Suprapubic skin (tissue), 4 donors: ENCODE results near the gene LPXN. TPM values are rescaled to one million over a fixed set of nuclear protein-coding genes. Genes with fewer than 3 reads are reported as not detected.

ENCODE experiments used
- DNase-seq, 2 donors: peaks; one replicate each; pipeline ENCODE4 v3.0.0-alpha.2; 2019; ENCODE audit warnings: low spot score in 2 of 2
- H3K27ac ChIP-seq: fragments of 200-600 bp; sonication (generic); one replicate; pipeline ENCODE4 v1.5.1; 2019
- H3K27me3 ChIP-seq: fragments of 200-600 bp; sonication (generic); one replicate; pipeline ENCODE4 v1.5.1; 2019
- H3K36me3 ChIP-seq: fragments of 200-600 bp; sonication (generic); one replicate; pipeline ENCODE4 v1.5.1; 2019
- H3K4me1 ChIP-seq: fragments of 200-600 bp; sonication (generic); one replicate; pipeline ENCODE4 v1.5.1; 2019
- H3K4me3 ChIP-seq: fragments of 200-600 bp; sonication (generic); one replicate; pipeline ENCODE4 v1.5.1; 2019; ENCODE audit warnings: mild to moderate bottlenecking
- H3K9me3 ChIP-seq: fragments of 200-600 bp; sonication (generic); one replicate; pipeline ENCODE4 v1.5.1; 2019
- CTCF ChIP-seq, 2 donors: fragments of 200-600 bp in 1 of 2; fragments of 450-650 bp in 1 of 2; sonication (generic) in 1 of 2; IDR thresholded peaks; one replicate each; pipeline ENCODE4 v1.5.1; 2016 to 2019; ENCODE audit warnings: antibody characterized with exemption in 2 of 2, mild to moderate bottlenecking in 1 of 2, moderate library complexity in 1 of 2
- EP300 ChIP-seq: sonication (generic); formaldehyde crosslinking; IDR thresholded peaks from one replicate; pipeline ENCODE4 v1.6.1; 2017; ENCODE audit warnings: antibody characterized with exemption
- POLR2A ChIP-seq, 2 donors: fragments of 450-650 bp; IDR thresholded peaks; one replicate each; pipeline ENCODE4 v1.6.1; 2017; ENCODE audit warnings: antibody characterized with exemption in 2 of 2, mild to moderate bottlenecking in 2 of 2, moderate library complexity in 2 of 2
- POLR2AphosphoS5 ChIP-seq, 3 donors: sonication (generic); formaldehyde crosslinking; IDR thresholded peaks; one replicate each; pipeline ENCODE4 v1.6.1; 2017; ENCODE audit warnings: antibody characterized with exemption in 3 of 3
- WGBS: methylation state at CpG from one replicate; pipeline ENCODE4 v1.1.5; 2018; 5-methylcytosine and 5-hydroxymethylcytosine counted together
- total RNA-seq, 4 donors: library from RNA; depleted of rRNA; stranded (reverse); fragments of >200 nt; gene quantifications; one replicate each; pipeline ENCODE4 v1.1.0, GENCODE V29; 2016

The LPXN gene
- total RNA-seq, 4 donors from 2014 or later: 2.9 to 5.5 (median 4.0) TPM

DNA sequence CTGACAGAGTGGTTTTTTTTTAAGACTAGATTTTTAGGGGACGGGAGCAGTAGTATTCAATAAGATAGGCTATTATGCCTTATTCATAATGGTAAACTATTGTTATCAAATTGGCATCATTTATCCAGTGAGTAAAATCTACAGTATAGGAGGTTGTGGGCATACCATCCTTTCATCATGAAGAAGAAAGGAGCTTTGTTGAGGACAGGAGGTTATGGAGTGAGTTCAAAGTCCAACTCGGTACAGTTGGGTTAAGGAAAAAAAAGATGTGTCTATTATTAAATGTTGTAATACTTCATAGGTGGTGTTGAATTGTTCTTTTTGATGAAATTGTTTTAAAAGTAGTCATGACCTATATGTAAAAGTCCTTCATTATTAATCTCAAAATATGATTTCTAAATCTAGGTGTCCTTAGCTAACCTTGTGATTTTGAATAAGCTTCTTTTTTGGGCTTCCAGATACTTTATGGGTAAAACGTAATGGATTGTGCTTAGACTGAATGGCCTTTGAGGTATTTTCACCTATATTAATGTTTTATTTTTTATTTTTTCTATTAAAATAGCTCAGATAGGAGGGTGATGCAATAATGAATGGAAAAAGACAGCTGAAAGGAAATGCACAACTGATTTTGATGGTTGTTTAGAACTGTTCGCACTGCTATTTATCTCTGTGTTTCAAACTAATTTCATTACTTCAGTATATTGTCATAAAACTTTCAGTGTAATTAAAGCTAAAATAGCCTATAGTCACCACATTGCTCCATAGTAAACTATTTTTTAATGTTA, 31.5 kb upstream of the LPXN start:
- peaks cover 5% of the 10 kb centered on the region for H3K4me1 ChIP-seq
- no peak for DNase-seq
- no peak overlapping the region for H3K27ac ChIP-seq
- 91% methylated on average over 4 of the region's 4 CpGs for WGBS
- peaks cover 24% of the 10 kb centered on the region for H3K36me3 ChIP-seq
- no peak for TF ChIP-seq POLR2A (IDR thresholded peaks at IDR 0.05)
- no peak for TF ChIP-seq EP300
- no peak for TF ChIP-seq POLR2AphosphoS5 (IDR thresholded peaks at IDR 0.05)
- no peak for TF ChIP-seq CTCF (IDR thresholded peaks at IDR 0.05)
- H3K4me3 ChIP-seq: no peak overlapping the region
- H3K27me3 ChIP-seq: no peaks in the 10 kb centered on the region
- H3K9me3 ChIP-seq: no peaks in the 10 kb centered on the region

GRCh38 chr11:58600510-58600909, 24.9 kb upstream of the LPXN start:
- Histone ChIP-seq H3K27me3 (no peaks in the 10 kb centered on the region), H3K9me3 (no peaks in the 10 kb centered on the region), H3K36me3 (no peaks in the 10 kb centered on the region), H3K27ac (no peak overlapping the region), H3K4me3 (no peak overlapping the region), H3K4me1 (peaks cover 3% of the 10 kb centered on the region)
- DNase-seq: no peak
- no peak for TF ChIP-seq POLR2AphosphoS5 (IDR thresholded peaks at IDR 0.05)
- no peak for TF ChIP-seq CTCF (IDR thresholded peaks at IDR 0.05)
- TF ChIP-seq EP300: no peak
- no peak for TF ChIP-seq POLR2A (IDR thresholded peaks at IDR 0.05)
- 92% methylated on average over 2 of the region's 2 CpGs for WGBS

GRCh38 chr11:58597486-58598144, 22.0 kb upstream of the LPXN start:
- no peaks in the 10 kb centered on the region for H3K27me3 ChIP-seq
- TF ChIP-seq POLR2A (IDR thresholded peaks at IDR 0.05) (no peak), POLR2AphosphoS5 (IDR thresholded peaks at IDR 0.05) (no peak), EP300 (no peak)
- H3K4me1 ChIP-seq: peaks cover 10% of the 10 kb centered on the region
- no peaks in the 10 kb centered on the region for H3K36me3 ChIP-seq
- H3K4me3 ChIP-seq: no peak overlapping the region
- DNase-seq: no peak
- WGBS: 79% methylated on average over 3 of the region's 3 CpGs
- no peak overlapping the region for H3K27ac ChIP-seq
- H3K9me3 ChIP-seq: no peaks in the 10 kb centered on the region

DNA sequence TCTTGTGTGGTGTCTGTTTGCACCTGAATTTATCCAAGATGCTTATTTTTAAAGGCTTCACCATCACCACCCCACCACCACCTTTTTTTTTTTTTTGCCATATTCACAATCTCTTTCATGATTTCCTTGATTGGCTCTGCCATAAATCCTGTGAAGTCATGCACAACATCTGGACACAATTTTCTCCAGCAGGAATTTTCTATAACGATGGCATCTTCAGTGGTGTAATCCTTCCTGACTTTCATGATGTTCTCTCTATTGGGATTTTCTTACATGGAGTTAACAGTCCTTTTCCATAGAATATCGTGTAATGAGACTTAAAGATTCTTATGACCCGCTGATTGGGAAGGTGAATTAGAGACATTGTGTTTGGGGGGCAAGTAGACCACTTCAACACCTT, 21.0 kb upstream of the LPXN start:
- Histone ChIP-seq H3K27ac (no peak overlapping the region), H3K36me3 (no peaks in the 10 kb centered on the region), H3K4me3 (no peak overlapping the region), H3K4me1 (peaks cover 10% of the 10 kb centered on the region), H3K9me3 (no peaks in the 10 kb centered on the region), H3K27me3 (no peaks in the 10 kb centered on the region)
- no peak for DNase-seq
- WGBS: 78% methylated on average over 3 of the region's 3 CpGs
- no peak for TF ChIP-seq POLR2AphosphoS5 (IDR thresholded peaks at IDR 0.05)
- TF ChIP-seq POLR2A (IDR thresholded peaks at IDR 0.05): no peak
- TF ChIP-seq CTCF (IDR thresholded peaks at IDR 0.05): no peak
- no peak for TF ChIP-seq EP300

DNA sequence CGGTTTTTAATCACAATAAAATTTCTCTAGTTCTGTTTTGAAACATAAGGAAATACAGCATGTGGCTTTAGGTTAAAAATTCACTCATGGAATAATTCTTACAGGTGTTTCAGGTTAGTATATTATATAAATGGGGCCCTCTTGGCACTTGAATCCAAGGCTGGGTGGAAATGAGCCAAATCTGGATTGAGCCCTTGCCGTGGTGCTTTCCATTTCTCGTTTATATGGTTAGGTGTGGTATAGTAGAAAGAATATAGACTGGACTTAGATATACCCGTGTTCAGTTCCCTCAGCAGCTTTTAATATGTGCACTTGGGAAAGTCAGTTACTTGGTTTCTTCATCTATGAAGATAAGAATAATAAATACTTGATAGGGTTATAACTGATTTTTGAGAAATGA, 19.2 kb upstream of the LPXN start:
- 65% methylated on average over 4 of the region's 4 CpGs for WGBS
- peaks cover 10% of the 10 kb centered on the region for H3K4me1 ChIP-seq
- no peak for TF ChIP-seq CTCF (IDR thresholded peaks at IDR 0.05)
- TF ChIP-seq POLR2A (IDR thresholded peaks at IDR 0.05): no peak
- TF ChIP-seq POLR2AphosphoS5 (IDR thresholded peaks at IDR 0.05): no peak

More for the DNA sequence above, 19.2 kb upstream of the LPXN start:
- DNase-seq: no peak
- H3K36me3 ChIP-seq: no peaks in the 10 kb centered on the region
- no peaks in the 10 kb centered on the region for H3K27me3 ChIP-seq
- H3K9me3 ChIP-seq: no peaks in the 10 kb centered on the region
- no peak overlapping the region for H3K27ac ChIP-seq
- H3K4me3 ChIP-seq: no peak overlapping the region
